LNCaP clone FGC (cell line): Measurements from ENCODE around the gene NDUFAF3.
A peak's percentile ranks its signal among the peaks of the same experiment; 100 is the strongest.

Experiments
- DNase-seq: peaks from one replicate; pipeline ENCODE4 v3.0.0-alpha.2; 2011; ENCODE audit warnings: low read depth
- H3K4me3 ChIP-seq: 2 replicates; pipeline ENCODE4 v1.5.1; 2011; ENCODE audit warnings: mild to moderate bottlenecking, low read depth, low read length, control low read depth
- TF ChIP-seq, protein P1 (sequence below): IDR thresholded peaks from 2 replicates; pipeline ENCODE4 v1.5.1; 2012; ENCODE audit warnings: mild to moderate bottlenecking; ENCODE audit not compliant: control insufficient read depth, insufficient read depth; ENCODE audit errors: extremely low read depth

NDUFAF3 gene

DNA sequence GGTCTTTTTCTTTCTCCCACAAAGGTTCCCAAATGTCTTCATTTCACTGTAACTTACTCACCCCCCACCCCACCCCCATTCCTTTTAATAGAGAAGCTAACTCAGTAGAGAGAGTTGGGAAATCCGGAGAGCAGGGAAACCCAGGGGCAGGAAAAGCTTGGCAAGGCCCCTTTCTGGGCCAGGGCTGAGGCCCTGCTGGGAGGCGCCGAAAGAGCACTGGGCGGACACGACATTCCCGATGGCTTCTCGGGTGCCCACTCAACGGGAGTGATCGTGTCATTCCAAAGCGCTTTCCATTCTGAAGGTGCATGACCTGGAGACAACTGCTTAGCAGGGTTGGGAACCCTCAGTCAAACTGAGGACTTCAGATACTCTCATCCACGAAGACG is 2.0 kb upstream of the NDUFAF3 start:
- peak overlapping the region; percentile 92 for H3K4me3 ChIP-seq
- TF ChIP-seq, protein P1, sequence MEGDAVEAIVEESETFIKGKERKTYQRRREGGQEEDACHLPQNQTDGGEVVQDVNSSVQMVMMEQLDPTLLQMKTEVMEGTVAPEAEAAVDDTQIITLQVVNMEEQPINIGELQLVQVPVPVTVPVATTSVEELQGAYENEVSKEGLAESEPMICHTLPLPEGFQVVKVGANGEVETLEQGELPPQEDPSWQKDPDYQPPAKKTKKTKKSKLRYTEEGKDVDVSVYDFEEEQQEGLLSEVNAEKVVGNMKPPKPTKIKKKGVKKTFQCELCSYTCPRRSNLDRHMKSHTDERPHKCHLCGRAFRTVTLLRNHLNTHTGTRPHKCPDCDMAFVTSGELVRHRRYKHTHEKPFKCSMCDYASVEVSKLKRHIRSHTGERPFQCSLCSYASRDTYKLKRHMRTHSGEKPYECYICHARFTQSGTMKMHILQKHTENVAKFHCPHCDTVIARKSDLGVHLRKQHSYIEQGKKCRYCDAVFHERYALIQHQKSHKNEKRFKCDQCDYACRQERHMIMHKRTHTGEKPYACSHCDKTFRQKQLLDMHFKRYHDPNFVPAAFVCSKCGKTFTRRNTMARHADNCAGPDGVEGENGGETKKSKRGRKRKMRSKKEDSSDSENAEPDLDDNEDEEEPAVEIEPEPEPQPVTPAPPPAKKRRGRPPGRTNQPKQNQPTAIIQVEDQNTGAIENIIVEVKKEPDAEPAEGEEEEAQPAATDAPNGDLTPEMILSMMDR, result no peak
- DNase-seq, result no peak

DNA sequence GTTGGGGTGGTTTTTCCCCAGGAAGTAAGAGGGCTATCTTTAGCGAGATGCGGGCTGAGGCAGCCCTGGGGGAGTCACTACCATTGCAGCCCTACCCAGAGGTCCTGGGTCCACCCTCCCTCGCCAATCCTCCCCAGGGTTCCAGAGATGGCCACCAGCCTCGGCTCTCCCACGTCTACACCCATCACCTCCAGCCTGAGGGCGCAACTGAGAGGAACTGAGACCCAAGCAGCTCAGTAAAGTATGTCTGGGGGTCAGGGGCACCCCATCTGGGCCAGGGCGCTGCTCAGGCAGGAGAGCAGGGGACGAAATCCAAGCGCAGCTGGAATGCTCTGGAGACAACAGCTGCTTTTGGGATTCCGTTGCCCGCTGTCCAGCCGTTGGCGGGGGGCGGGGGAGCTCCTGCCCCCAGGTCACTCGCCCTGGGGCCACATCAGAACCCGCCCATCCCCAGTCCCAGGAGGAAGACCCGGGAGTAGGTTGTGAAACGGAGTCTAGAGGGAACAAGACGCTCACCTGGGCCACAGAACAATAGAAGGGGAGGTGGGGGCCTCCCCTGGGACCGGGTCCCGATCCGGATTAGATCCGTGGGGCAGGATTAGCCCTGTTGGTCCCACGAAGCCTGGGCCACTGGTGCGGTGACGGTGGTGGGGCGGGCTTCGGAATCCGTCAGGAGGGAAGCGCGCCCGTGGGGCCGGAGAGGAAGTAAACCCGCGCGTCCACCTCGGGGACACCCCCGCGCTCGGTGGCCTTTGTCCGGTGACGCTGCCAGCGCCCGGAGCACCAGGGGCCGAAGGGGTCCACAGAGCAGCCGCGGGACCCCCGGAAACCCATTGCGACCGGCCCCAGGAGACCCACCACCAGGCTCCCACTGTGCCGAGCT is 1.4 kb upstream of the NDUFAF3 start:
- TF ChIP-seq, protein P1, result no peak
- peak overlapping the region; percentile 92 for H3K4me3 ChIP-seq
- DNase-seq, result no peak

DNA sequence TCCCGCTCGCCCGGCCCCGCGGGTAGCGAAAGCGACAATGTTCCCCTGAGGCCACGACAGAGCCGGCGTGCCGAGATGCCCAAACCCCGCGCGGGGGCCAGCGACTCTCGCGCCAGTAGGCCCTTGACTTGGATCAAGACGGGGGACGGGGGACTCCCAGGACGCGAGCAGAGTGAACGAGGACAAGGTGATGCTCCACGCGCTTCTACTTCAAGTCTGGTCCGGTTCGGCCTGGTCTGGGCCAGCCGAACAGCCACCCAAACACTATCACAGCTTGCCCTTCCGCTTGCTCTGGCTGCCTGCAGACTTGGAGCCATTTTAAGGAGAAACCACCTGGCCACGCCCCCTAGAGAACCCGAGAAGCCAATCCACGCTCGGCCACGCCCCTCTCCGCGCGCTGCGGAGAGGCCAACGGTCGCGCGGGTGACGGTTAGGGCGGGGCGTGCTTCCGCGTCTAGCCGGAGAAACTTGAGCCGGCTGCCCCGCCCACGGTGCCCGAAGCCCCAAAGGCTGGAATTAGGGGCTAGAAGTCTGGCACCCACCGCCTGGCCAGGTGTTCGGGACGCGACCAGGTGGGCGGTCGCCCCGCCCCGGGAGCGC is 608 bp upstream of the NDUFAF3 start:
- peak overlapping the region; percentile 92 for H3K4me3 ChIP-seq
- TF ChIP-seq, protein P1, result no peak
- DNase-seq, result peak; percentile 92

DNA sequence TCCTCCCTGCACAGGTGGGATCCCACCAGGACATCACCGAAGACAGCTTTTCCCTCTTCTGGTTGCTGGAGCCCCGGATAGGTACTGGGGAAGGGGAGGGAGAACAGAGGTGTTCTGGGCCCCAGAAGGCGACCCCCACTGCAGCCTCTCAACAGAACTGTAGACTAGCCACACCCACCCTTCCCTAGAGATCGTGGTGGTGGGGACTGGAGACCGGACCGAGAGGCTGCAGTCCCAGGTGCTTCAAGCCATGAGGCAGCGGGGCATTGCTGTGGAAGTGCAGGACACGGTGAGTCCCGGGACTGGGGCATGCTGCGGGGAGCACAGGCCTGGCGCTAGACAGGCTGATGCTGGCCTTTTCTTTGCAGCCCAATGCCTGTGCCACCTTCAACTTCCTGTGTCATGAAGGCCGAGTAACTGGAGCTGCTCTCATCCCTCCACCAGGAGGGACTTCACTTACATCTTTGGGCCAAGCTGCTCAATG is 809 bp downstream of the NDUFAF3 start:
- no peak for DNase-seq
- peak overlapping the region; percentile 92 for H3K4me3 ChIP-seq
- TF ChIP-seq, protein P1, result no peak

DNA sequence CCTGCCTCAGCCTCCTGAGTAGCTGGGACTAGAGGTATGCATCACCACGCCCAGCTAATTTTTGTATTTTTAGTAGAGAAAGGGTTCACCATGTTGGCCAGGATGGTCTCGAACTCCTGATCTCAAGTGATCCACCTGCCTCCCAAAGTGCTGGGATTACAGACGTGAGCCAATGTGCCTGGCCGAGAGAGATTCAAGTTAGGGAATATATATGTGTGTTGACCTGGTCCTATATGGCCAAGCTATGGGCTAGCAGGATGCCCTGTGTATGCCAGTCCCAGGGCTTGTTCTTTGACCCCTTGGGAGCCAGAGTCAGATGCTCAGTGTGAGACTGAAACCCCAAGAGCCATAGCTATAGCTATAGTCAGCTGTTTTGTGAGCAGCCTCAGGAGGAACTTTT is 1.9 kb downstream of the NDUFAF3 start:
- H3K4me3 ChIP-seq, result no peak overlapping the region
- DNase-seq, result no peak
- TF ChIP-seq, protein P1, result no peak

DNA sequence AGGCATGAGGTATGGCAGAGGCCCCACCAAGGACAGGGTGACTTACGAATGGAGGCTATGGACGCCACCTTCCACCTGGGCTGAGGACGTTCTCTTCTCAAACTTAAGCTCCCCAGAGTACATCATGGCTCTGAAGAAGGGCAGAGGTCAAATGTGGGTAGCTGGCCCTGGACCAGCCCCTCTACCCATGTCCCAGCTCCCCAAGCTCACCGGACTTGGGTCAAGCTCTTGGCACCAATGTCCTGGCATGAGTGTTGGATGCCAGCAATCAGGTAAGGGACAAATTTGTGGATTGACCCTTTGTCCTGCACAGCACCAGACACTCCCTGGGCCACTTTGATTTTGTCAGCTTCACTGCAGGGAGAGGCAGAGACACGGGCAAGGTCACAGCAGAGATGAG is 2.5 kb downstream of the NDUFAF3 start:
- no peak overlapping the region for H3K4me3 ChIP-seq
- DNase-seq, result no peak
- TF ChIP-seq, protein P1, result no peak
